MM.1S (cell line): Measurements from ENCODE around the gene SWAP70.

Experiments used
- EZH2 ChIP-seq: fragments of 300-600 bp; sonication (generic); optimal IDR thresholded peaks from 2 replicates; pipeline ENCODE3; 2017; ENCODE audit warnings: low read depth, mild to moderate bottlenecking, antibody characterized with exemption, low read length, mixed read lengths
- EZH2phosphoT487 ChIP-seq: fragments of 300-600 bp; sonication (generic); IDR thresholded peaks from 2 replicates; pipeline ENCODE4 v1.6.1; 2018; ENCODE audit warnings: antibody characterized with exemption, low read length
- TF ChIP-seq, protein P1 (sequence below): fragments of 300-600 bp; sonication (generic); IDR thresholded peaks from 2 replicates; pipeline ENCODE4 v1.5.1; 2016; ENCODE audit warnings: antibody characterized with exemption, low read length, mixed read lengths

DNA sequence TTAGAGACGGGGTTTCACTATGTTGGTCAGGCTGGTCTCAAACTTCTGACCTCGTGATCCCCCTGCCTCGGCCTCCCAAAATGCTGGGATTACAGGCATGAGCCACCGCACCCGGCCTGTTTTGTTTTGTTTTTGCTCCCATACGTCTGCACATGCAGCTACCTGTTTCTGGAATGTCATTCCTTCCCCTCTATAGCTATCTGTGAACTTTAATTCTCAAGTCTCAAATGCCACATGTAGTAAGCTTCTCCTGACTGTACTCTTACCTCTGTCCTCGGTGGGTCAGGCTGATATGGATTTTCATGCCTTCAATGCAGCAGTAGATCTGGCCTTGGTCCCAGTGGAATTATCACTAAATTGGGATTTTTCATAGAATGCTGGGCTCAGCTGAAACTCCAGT is 12.4 kb upstream of the SWAP70 start:
- TF ChIP-seq, protein P1, sequence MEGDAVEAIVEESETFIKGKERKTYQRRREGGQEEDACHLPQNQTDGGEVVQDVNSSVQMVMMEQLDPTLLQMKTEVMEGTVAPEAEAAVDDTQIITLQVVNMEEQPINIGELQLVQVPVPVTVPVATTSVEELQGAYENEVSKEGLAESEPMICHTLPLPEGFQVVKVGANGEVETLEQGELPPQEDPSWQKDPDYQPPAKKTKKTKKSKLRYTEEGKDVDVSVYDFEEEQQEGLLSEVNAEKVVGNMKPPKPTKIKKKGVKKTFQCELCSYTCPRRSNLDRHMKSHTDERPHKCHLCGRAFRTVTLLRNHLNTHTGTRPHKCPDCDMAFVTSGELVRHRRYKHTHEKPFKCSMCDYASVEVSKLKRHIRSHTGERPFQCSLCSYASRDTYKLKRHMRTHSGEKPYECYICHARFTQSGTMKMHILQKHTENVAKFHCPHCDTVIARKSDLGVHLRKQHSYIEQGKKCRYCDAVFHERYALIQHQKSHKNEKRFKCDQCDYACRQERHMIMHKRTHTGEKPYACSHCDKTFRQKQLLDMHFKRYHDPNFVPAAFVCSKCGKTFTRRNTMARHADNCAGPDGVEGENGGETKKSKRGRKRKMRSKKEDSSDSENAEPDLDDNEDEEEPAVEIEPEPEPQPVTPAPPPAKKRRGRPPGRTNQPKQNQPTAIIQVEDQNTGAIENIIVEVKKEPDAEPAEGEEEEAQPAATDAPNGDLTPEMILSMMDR, result no peak
- TF ChIP-seq EZH2 (no peak), EZH2phosphoT487 (no peak)
